HG03280 (cell line): ENCODE measurements around the gene ZNF844.
"Not testable (repeated sequence)": the region's sequence is repeated elsewhere in the genome, so short reads cannot be mapped to it uniquely, and the experiment has no call there.

Experiments
- ATAC-seq: cut with Tn5 transposase; IDR thresholded peaks from one replicate; pipeline ENCODE4 v1.9.1; 2021; ENCODE audit warnings: mild to moderate bottlenecking, moderate library complexity; ENCODE audit not compliant: unreplicated experiment

Gene ZNF844

GRCh38 chr19:12064590-12065538 is at the start of gene ZNF844:
ZNF844 (plus strand) TSS chr19:12064731; CDS start chr19:12064874, 143 bp downstream.
- ATAC-seq, result peak; percentile 79

GRCh38 chr19:12015015-12015752 is 49.3 kb upstream of the ZNF844 start:
- no peak for ATAC-seq

- ATAC-seq, result no peak
Observed at GRCh38 chr19:12015753-12016116, 48.8 kb upstream of the ZNF844 start.

- ATAC-seq, result no peak
Observed at GRCh38 chr19:12034198-12034597, 30.3 kb upstream of the ZNF844 start.

- ATAC-seq, result no peak
Observed at GRCh38 chr19:12034620-12035019, 29.9 kb upstream of the ZNF844 start.

- peak; percentile 92 for ATAC-seq
Observed at GRCh38 chr19:12035220-12036172, 29.0 kb upstream of the ZNF844 start, which contains the start of gene ZNF433. ZNF433 (minus strand) TSS chr19:12035679; CDS start chr19:12035539, 140 bp downstream.

- no peak for ATAC-seq
Observed at GRCh38 chr19:12042893-12043292, 21.6 kb upstream of the ZNF844 start.

- ATAC-seq, result no peak
Observed at GRCh38 chr19:12043752-12044422, 20.6 kb upstream of the ZNF844 start.

GRCh38 chr19:12047868-12048267 is 16.7 kb upstream of the ZNF844 start:
- ATAC-seq, result no peak

- peak; percentile 10 for ATAC-seq
Observed at GRCh38 chr19:12052091-12052496, 12.4 kb upstream of the ZNF844 start.

- ATAC-seq, result peak; percentile 85
Observed at GRCh38 chr19:12052497-12053169, 11.9 kb upstream of the ZNF844 start, which contains the start of gene ZNF878. ZNF878 (minus strand) TSS chr19:12052961; CDS start chr19:12052801, 160 bp downstream.

GRCh38 chr19:12055784-12056183 is 8.7 kb upstream of the ZNF844 start:
- no peak for ATAC-seq

GRCh38 chr19:12075538-12076139 is 11.1 kb downstream of the ZNF844 start:
- ATAC-seq, result no peak

GRCh38 chr19:12076331-12076730 is 11.8 kb downstream of the ZNF844 start:
- ATAC-seq, result not testable (repeated sequence)

GRCh38 chr19:12077375-12077774 is 12.8 kb downstream of the ZNF844 start:
- ATAC-seq, result no peak

- not testable (repeated sequence) for ATAC-seq
Observed at GRCh38 chr19:12083336-12083735, 18.8 kb downstream of the ZNF844 start.

- ATAC-seq, result no peak
Observed at GRCh38 chr19:12085074-12085818, 20.7 kb downstream of the ZNF844 start.

GRCh38 chr19:12090807-12091206 is 26.3 kb downstream of the ZNF844 start:
- no peak for ATAC-seq
